ENCODE measurements around the gene NOS2. TPM values are rescaled to one million over a fixed set of nuclear protein-coding genes. Genes with fewer than 3 reads are reported as not detected.

The NOS2 gene
- polyA plus RNA-seq, 1 donor (not counting 4 experiments of a cell fraction or from before 2014, with no cell fraction given) = not detected

GRCh38 chr17:27836651-27837050, 36.3 kb upstream of the NOS2 start:
- Histone ChIP-seq H3K9ac (ENCODE audit: control insufficient read depth, extremely low read depth, insufficient read depth, low read length) (no peak overlapping the region), H3K79me2 (ENCODE audit: control insufficient read depth, insufficient read depth, low read length) (no peaks in the 10 kb centered on the region), H4K20me1 (ENCODE audit: control insufficient read depth, extremely low read depth, insufficient read depth, low read length) (no peaks in the 10 kb centered on the region), H3K27me3 (ENCODE audit: control insufficient read depth, extremely low read depth, insufficient read depth, low read length) (peaks cover 9% of the 10 kb centered on the region), H3K4me2 (ENCODE audit: control insufficient read depth, extremely low read depth, insufficient read depth, low read depth, low read length) (no peak overlapping the region), H3K9me1 (ENCODE audit: control insufficient read depth, extremely low read depth, insufficient read depth, low read length) (no peaks in the 10 kb centered on the region), H3K4me1 (ENCODE audit: control insufficient read depth, extremely low read depth, insufficient read depth, low read length) (peaks cover 8% of the 10 kb centered on the region), H3K9me3 (ENCODE audit: control insufficient read depth, low read depth, low read length) (no peaks in the 10 kb centered on the region), H3K27ac (ENCODE audit: control insufficient read depth, insufficient read depth, low read length) (no peak overlapping the region), H2AFZ (ENCODE audit: control insufficient read depth, low read length) (no peak overlapping the region), H3K4me3 (ENCODE audit: control insufficient read depth in 2 of 3, extremely low read depth in 1 of 3, insufficient read depth in 2 of 3, low read depth in 1 of 3, low read length in 3 of 3) (no peak overlapping the region), H3K36me3 (ENCODE audit: control insufficient read depth in 2 of 2, extremely low read depth in 1 of 2, insufficient read depth in 2 of 2, low read length in 2 of 2) (no peaks in the 10 kb centered on the region)
- DNase-seq (ENCODE audit: low read depth, low spot score) (no peak), FAIRE-seq (no peak)
- dilution Hi-C loops (cut with MboI; ENCODE audit: extremely low pct_ligation_motif_present, low sequenced_read_pairs) = no loop called here
- TF ChIP-seq CTCF (optimal IDR thresholded peaks at IDR 0.05 in 1 of 3, IDR thresholded peaks at IDR 0.05 in 1 of 3, conservative IDR thresholded peaks at IDR 0.05 in 1 of 3; ENCODE audit: extremely low read depth in 1 of 3, insufficient read depth in 2 of 3, low read length in 3 of 3) (no peak), EZH2 (IDR thresholded peaks at IDR 0.05; ENCODE audit: low read length) (no peak)

DNA sequence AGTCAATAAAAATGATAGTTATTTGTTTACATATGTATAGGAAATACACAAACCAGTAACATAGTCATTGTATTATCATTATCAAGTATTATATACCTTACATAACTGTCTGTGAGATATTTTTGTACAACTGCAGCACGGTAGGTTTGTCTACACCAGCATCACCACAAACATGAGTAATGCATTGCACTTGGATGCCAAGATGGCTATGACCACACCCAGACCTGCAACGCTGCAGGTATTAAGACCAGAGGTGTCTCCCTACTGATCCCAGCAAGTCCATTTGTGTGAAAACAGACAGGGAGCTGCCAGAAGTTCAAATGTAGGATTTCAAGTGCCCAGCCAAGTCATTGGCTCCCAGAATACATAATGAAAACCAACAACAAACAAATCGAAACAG, 34.2 kb upstream of the NOS2 start:
- Histone ChIP-seq H3K27me3 (ENCODE audit: control insufficient read depth, extremely low read depth, insufficient read depth, low read length) (peaks cover 9% of the 10 kb centered on the region), H3K4me3 (ENCODE audit: control insufficient read depth in 2 of 3, extremely low read depth in 1 of 3, insufficient read depth in 2 of 3, low read depth in 1 of 3, low read length in 3 of 3) (no peak overlapping the region), H2AFZ (ENCODE audit: control insufficient read depth, low read length) (no peak overlapping the region)

More for the DNA sequence above, 34.2 kb upstream of the NOS2 start:
- no peaks in the 10 kb centered on the region for H4K20me1 ChIP-seq (ENCODE audit: control insufficient read depth, extremely low read depth, insufficient read depth, low read length)
- DNase-seq (ENCODE audit: low read depth, low spot score) = peak; percentile 41
- no peak overlapping the region for H3K27ac ChIP-seq (ENCODE audit: control insufficient read depth, insufficient read depth, low read length)
- dilution Hi-C loops (cut with MboI; ENCODE audit: extremely low pct_ligation_motif_present, low sequenced_read_pairs) = no loop called here
- peak overlapping the region; percentile 0 for H3K4me2 ChIP-seq (ENCODE audit: control insufficient read depth, extremely low read depth, insufficient read depth, low read depth, low read length)
- no peak for TF ChIP-seq CTCF (optimal IDR thresholded peaks at IDR 0.05 in 1 of 3, IDR thresholded peaks at IDR 0.05 in 1 of 3, conservative IDR thresholded peaks at IDR 0.05 in 1 of 3; ENCODE audit: extremely low read depth in 1 of 3, insufficient read depth in 2 of 3, low read length in 3 of 3)
- TF ChIP-seq EZH2 (IDR thresholded peaks at IDR 0.05; ENCODE audit: low read length) = no peak
- H3K36me3 ChIP-seq (ENCODE audit: control insufficient read depth in 2 of 2, extremely low read depth in 1 of 2, insufficient read depth in 2 of 2, low read length in 2 of 2) = no peaks in the 10 kb centered on the region
- peaks cover 13% of the 10 kb centered on the region for H3K4me1 ChIP-seq (ENCODE audit: control insufficient read depth, extremely low read depth, insufficient read depth, low read length)
- FAIRE-seq = peak; percentile 39
- H3K9me1 ChIP-seq (ENCODE audit: control insufficient read depth, extremely low read depth, insufficient read depth, low read length) = no peaks in the 10 kb centered on the region
- no peaks in the 10 kb centered on the region for H3K79me2 ChIP-seq (ENCODE audit: control insufficient read depth, insufficient read depth, low read length)
- no peak overlapping the region for H3K9ac ChIP-seq (ENCODE audit: control insufficient read depth, extremely low read depth, insufficient read depth, low read length)
- H3K9me3 ChIP-seq (ENCODE audit: control insufficient read depth, low read depth, low read length) = no peaks in the 10 kb centered on the region
